Loucy (cell line): ENCODE results near the gene SAMHD1.

Experiments used
- EZH2phosphoT487 ChIP-seq: fragments of 200-600 bp; IDR thresholded peaks from 2 replicates; pipeline ENCODE4 v1.6.1; 2018; ENCODE audit warnings: antibody characterized with exemption, mild to moderate bottlenecking, moderate library complexity, borderline replicate concordance
- TF ChIP-seq, protein P1 (sequence below): fragments of 200-600 bp; sonication (generic); conservative IDR thresholded peaks from 2 replicates; pipeline ENCODE4 v1.5.1; 2014; ENCODE audit warnings: mild to moderate bottlenecking, antibody characterized with exemption, low read length

DNA sequence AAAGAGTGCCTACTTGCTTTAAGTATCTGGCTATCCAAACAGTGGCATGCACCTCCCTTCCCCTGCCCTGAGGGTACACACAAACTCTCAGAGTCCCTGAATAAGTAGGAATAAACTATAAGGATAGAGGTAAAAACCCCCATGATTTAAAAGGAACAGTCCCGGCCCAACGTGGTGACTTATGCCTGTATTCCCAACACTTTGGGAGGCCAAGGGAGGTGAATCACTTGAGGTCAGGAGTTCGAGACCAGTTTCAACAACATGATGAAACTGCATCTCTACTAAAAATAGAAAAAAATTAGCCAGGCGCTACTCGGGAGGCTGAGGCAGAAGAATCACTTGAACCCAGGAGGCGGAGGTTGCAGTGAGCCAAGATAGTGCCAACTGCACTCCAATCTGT is 22.2 kb downstream of the SAMHD1 start:
- TF ChIP-seq, protein P1, sequence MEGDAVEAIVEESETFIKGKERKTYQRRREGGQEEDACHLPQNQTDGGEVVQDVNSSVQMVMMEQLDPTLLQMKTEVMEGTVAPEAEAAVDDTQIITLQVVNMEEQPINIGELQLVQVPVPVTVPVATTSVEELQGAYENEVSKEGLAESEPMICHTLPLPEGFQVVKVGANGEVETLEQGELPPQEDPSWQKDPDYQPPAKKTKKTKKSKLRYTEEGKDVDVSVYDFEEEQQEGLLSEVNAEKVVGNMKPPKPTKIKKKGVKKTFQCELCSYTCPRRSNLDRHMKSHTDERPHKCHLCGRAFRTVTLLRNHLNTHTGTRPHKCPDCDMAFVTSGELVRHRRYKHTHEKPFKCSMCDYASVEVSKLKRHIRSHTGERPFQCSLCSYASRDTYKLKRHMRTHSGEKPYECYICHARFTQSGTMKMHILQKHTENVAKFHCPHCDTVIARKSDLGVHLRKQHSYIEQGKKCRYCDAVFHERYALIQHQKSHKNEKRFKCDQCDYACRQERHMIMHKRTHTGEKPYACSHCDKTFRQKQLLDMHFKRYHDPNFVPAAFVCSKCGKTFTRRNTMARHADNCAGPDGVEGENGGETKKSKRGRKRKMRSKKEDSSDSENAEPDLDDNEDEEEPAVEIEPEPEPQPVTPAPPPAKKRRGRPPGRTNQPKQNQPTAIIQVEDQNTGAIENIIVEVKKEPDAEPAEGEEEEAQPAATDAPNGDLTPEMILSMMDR: no peak
- no peak for TF ChIP-seq EZH2phosphoT487
